H4 (cell line): ENCODE results near the gene KMT2E. TPM values are rescaled to one million over a fixed set of nuclear protein-coding genes. Genes with fewer than 3 reads are reported as not detected.
"Not testable (repeated sequence)": the region's sequence is repeated elsewhere in the genome, so short reads cannot be mapped to it uniquely, and the experiment has no call there.

Experiments
- DNase-seq: peaks from one replicate; pipeline ENCODE4 v3.0.0-alpha.2; 2015; ENCODE audit warnings: low spot score
- total RNA-seq: library from RNA; depleted of rRNA; stranded (reverse); fragments of >200 nt; shearing (Covaris generic); gene quantifications from 2 replicates; pipeline ENCODE4 v1.2.3, GENCODE V29; 2014

Gene KMT2E
- total RNA-seq, 1 experiment from 2014 or later, result 19.4 TPM

GRCh38 chr7:104982308-104983075 lies 31.5 kb upstream of the KMT2E start:
- DNase-seq, result no peak

DNA sequence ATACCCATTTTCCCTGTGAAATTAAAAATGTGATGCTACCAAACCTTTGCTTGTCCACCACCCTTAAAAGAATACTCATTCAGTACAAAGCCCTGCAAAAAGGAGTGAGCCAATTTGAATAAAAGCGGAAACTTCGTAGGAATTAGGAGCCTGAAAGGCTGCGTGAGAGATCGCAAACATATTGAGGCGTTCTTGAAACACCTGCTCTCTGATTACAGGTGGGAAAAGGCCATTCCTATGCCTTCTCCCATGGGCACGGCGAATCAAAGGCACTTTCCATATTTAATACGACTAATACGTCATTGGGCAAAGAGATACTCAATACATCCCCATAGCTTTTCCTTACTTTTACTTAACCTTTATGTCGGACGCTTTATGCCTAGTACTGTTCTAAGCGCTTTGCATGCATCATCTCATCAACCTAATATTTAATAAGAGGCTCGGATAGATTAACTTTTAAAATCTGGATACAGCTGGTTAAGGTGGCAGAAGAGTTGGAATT lies 30.9 kb upstream of the KMT2E start:
- no peak for DNase-seq

- DNase-seq, result peak; percentile 77
These were observed 30.1 kb upstream of the KMT2E start for GRCh38 chr7:104983578-104984539.

DNA sequence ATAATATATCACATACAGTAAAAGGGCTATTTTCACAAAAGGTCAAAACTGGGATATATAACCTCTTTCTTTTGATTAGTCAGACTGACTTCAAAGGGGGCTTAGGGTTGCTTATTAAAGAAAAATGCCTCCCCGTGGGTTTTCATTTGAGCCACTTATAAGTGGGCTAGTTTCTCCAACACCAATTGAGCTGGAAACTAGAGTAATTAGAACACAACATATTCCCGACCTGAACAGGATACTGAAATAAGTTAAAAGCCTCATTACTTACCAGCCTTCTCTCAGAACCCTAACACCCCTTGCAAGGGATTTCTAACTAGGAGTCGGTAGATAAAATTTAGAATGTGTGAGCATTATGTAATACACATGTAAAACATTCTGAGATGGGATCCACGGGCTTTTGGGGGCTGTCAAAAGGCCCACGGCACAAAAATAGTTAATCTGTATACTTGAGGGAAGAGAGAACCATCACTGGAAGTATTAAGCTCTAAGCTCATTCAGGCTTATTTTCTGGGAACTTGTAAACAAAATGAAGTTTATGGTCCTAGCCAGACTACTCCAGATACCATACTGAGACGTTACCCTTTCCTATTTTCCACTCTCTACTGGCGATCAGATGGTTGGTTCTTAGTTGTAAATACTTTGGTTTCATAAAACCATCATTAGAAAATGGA lies 29.3 kb upstream of the KMT2E start:
- DNase-seq, result no peak

- no peak for DNase-seq
These were observed 28.8 kb upstream of the KMT2E start for GRCh38 chr7:104985259-104985617.

GRCh38 chr7:104986628-104987259 lies 27.3 kb upstream of the KMT2E start:
- DNase-seq, result no peak

- not testable (repeated sequence) for DNase-seq
These were observed 26.6 kb upstream of the KMT2E start for GRCh38 chr7:104987403-104987802.

- no peak for DNase-seq
These were observed 23.0 kb upstream of the KMT2E start for GRCh38 chr7:104990983-104991382.

DNA sequence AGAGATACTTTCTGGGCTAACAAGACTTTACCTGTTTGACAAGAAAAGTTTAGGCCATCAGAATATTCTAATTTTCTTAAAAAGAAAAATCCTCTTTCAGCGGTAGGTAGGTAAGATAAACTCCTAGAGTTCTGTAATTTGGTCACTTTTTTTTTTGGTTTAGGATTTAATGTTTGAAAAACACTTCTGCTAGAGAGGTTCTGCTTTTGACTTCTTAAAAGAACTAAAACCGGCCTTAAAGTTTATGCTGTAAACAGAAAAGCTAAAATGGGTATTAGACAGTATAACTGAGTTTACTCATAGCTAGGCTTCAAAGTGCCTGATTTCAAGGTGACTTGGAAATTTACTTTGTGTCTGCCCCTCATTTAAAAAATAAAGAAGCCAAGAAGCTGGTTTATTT lies 21.7 kb upstream of the KMT2E start:
- DNase-seq, result no peak

DNA sequence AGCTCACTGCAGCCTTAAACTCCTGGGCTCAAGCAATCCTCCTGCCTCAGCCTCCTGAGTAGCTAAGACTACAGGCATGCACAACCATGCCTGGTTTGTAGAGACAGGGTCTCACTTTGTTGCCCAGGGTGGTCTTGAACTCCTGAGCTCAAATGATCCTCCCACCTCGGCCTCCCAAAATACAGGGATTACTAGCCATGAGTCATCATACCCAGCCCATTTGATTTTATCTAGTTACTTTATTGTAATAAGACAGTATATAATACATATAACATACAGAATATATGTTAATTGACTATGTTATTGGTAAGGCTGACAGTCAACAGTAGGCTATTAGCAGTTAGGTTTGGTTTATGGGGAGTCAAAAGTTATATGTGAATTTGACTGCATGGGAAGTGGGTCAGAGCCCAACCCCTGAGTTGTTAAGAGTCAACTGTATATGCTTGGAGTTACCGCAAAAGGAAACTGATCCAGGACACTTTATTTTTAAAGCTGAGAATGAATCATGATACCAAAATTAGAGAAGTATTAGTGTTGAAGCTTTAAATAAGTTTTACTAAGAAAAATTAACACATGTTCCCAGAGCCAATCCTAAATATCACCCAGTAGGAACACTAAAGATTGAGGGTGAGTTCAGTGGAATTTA lies 20.7 kb upstream of the KMT2E start:
- DNase-seq, result no peak

DNA sequence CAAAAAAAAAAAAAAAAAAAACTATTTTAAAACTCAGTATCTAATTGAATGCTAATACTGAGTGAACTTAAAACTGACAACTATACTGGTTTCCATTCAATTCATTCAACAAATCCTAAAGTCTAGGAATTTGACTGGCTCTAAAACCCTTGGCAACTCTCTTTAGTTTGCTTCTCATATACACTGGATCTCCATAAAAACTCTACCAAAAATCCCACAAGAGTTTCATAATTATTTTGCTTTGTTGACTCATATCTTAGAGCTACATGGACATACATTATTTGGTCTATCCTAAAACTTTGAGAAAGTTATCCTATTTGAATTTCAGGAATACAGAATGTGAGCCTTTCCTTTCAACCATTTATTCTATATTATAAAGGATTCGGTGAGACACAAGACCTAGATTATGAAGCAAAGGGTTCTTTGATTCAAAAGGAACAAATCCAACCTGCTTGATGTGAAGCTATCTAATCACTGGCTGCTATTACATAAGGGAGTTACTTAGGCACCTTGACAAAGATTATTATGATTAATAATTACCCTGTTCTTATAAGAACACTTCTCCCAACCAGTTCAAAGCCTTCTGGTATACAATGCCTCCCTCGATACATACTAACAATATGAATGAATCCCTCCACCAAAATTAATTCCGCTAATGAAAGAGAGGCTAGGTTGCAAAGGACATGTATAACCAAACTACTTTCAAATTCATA lies 15.8 kb upstream of the KMT2E start:
- DNase-seq, result no peak

GRCh38 chr7:105000200-105000599 lies 13.8 kb upstream of the KMT2E start:
- no peak for DNase-seq

GRCh38 chr7:105000927-105001336 lies 13.1 kb upstream of the KMT2E start:
- no peak for DNase-seq

GRCh38 chr7:105001652-105002184 lies 12.3 kb upstream of the KMT2E start:
- DNase-seq, result no peak

DNA sequence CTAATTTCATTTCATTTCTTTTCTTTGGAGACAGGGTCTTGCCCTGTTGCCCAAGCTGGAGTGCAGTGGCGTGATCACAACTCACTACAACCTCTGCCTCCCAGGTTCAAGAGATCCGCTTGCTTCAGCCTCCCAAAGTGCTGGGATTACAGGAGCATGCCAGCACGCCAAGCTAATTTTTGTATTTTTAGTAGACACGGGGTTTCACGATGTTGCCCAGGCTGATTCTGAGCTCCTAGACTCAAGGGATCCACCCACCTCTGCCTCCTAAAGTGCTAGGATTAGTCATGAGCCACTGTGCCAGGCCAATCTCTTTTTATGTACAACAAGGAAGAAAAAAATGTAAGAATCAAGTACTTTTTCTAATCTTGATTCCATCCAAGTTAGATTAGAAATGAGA lies 10.7 kb upstream of the KMT2E start:
- DNase-seq, result peak; percentile 39

DNA sequence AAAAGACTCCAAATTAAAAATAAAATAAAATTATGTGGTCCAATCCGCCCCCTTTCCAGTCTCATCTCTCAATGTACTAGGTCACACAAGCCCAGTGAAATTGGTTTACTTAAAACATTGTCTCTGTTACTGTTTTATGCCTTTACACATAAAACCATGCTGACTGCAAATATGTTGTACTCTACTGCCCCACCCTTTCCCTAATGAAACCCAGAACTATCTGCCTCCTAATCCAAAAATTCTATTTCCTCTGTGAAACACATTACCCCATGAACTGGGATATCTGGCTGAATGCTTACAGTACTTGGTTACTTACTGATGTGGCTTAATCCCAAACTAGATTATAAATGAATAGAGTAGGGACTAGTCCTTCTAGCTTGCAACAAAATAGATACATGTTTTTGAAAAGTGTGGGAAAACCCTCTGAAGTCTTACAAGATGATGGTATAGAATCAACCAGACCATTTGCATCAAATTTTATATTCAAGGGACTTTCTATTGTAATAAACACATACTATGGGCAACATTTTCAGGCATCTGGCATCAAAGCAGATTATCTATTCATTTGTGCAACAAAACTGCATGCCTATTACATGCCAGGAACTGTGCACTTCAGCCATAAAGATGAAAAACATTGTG lies 10.0 kb upstream of the KMT2E start:
- DNase-seq, result no peak

DNA sequence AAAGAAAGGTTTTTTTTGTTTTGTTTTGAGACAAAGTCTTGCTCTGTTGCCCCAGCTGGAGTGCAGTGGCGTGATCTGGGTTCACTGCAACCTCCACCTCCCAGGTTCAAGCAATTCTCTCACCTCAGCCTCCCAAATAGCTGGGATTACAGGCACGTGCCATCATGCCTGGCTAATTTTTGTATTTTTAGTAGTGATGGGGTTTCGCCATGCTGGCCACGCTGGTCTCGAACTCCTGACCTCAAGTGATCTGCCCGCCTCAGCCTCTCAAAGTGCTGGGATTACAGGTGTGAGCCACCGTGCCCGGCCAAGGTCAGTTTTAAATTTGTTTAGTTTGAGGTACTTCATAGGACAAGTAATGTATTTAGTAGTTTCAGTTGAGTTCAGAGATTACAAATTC lies 9.0 kb upstream of the KMT2E start:
- DNase-seq, result not testable (repeated sequence)

DNA sequence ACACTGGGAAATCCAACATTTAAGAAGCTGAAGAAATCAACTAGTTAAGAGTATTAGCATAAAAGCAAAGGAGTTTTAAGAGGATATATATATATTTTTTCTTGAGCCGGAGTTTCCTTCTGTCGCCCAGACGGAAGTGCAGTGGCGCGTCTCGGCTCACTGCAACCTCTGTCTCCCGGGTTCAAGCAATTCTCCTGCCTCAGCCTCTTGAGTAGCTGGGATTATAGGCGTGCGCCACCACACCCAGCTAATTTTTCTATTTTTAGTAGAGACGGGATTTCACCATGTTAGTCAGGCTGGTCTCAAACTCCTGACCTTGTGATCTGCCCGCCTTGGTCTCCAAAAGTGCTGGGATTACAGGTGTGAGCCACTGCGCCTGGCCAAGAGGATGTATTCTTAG lies 8.5 kb upstream of the KMT2E start:
- DNase-seq, result not testable (repeated sequence)

- no peak for DNase-seq
These were observed 7.5 kb upstream of the KMT2E start for GRCh38 chr7:105006367-105007136.
